GM18858 (cell line): ENCODE data around the gene YIF1A.
"Not testable (repeated sequence)": the region's sequence is repeated elsewhere in the genome, so short reads cannot be mapped to it uniquely, and the experiment has no call there.

Source experiments
- ATAC-seq: cut with Tn5 transposase; IDR thresholded peaks from one replicate; pipeline ENCODE4 v1.9.1; 2021; ENCODE audit not compliant: unreplicated experiment

YIF1A gene

DNA sequence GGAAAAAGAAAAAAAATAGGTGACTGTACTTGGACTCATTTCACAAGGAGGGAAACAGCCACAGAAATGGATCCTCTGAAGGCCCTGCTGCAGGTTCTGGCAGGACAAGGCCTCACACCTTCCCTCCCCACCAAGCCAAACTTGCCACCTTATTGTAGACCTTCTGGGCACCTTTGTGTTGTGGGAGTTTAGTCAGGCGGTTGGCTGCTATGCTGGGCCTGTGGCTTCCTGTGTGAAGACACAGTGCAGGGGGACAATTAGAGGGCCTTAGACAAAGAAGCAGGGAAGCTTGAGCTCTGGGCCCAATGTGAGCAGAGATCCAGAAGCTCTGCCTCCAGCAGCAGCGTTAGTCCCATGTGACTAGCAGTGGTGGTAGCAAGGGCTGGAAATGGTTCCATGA, 16.3 kb downstream of the YIF1A start:
- ATAC-seq = no peak

DNA sequence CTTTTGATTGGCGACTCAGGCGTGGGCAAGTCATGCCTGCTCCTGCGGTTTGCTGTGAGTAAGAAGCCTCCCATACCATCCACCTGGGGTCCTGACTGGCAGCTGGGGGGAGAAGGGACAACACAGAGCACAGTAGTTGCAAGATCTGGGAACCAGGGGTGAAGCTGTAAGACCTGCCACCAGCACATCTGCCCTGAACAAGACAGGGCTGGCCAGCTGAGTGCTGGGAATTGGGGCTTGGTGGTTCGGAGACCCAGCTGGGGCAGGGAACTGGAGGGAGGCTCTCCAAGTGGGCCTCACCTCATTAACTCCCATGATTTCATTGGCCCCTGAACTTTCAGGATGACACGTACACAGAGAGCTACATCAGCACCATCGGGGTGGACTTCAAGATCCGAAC, 17.1 kb downstream of the YIF1A start:
- ATAC-seq = no peak

DNA sequence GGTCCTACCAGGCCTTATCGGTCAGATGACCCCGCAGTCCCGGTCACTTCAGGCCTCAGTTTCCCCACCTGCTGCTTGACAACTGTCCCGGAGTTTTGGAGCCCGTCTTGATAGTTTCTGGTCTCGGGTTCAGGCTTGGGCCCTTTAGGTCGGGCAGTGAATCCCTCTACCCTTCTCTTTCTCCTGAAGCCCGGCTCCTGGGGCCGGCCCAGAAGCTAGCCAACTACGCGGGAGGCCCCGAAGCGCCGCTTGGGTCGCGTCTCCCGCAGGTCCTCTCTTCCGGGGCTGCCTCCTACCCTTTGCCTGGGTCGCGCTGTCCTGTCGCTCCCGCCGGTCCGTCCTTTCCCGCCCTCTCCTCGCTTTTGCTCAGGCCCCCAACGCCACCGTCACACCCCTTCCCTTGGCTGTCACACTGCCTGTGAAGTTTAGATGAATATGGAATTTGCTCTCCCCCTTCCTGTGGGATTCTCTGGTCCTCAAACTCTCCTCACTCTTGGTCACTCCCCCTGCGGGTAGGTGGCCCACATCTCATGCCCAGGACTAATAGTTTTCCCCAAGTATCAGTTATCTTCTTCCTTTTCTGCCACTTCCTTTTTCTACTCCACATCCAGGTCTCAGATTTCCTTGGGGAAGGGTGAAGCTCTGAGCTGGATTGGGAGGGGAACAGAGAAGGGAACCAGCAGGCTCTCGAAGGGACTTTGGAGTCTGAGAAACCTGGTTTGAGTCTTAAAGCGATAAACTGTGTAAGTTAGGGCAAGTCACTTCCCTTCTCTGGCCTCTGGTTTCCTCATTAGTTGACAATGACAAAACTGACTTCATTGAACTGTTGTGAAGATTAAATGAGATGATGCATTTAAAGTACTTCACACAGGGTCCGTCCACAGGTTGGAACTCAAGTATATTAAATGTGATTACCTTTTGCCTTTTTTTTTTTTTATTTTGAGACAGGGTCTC, 19.7 kb downstream of the YIF1A start:
- no peak for ATAC-seq

GRCh38 chr11:66268244-66268951, 20.5 kb downstream of the YIF1A start, which contains the start of gene RAB1B:
RAB1B (plus strand) TSS chr11:66268639; CDS start chr11:66268680, 41 bp downstream.
- ATAC-seq = peak; percentile 81

- no peak for ATAC-seq
Measured at GRCh38 chr11:66267379-66268243, 21.3 kb downstream of the YIF1A start.

DNA sequence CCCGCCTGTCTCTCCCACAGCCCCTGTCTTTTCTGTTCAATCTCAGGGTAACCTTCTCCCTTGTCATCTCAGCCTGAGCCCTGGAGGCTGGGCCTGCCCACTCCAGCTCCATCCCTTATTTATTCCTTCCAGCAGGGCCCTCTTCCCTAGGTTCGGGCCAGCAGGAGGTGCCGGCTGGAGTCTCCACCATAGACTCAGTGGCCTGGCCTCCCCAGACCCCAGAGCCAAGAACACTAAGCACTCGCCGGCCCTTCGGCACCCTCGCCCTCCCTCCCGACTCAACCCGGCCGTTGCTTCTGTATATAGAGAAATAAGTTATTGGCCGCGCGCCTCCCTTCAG, 21.9 kb downstream of the YIF1A start:
- no peak for ATAC-seq

- no peak for ATAC-seq
Measured at GRCh38 chr11:66266378-66267038, 22.4 kb downstream of the YIF1A start.

GRCh38 chr11:66265531-66266377, 23.2 kb downstream of the YIF1A start:
- ATAC-seq = no peak

GRCh38 chr11:66264914-66265313, 24.0 kb downstream of the YIF1A start:
- no peak for ATAC-seq

DNA sequence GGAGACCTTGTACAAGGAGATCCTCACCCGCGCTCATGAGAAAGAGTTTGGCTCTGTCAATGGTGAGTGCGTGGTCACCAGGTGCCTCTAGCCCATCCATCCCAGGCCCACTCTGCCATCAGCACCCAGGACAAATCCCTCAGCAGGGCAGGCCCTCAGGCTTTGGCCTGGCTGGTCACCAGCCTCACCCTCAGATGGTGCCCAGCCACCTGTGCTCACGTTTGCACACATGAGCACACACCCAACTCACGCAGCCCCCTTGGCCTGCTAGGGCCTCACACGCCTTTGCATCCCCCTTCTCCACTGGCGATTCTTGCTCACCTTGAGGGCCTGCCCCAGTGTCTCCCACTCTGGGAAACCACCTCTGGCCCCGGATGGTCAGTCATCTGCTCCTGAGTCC, 24.6 kb downstream of the YIF1A start:
- no peak for ATAC-seq

- ATAC-seq = no peak
Measured at GRCh38 chr11:66263785-66264184, 25.2 kb downstream of the YIF1A start.

DNA sequence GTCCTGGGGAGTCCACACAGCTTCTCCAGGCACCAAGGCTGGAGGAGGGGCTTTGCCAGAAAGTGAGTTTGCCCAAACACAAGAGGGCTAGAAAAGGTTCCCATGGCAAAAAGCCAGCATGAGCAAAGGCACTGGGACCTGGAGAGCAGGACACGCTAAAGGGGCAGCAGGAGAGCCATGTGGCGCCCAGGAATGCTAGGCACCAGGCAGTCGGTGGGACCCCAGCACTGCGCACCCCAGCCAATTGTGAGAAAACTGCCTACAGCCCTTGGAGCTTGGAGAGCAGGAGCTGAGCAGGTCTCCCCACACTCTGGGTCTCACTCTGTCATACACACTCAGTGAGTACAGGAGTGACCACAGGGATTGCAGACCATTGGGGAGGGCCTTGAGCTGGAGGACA, 25.7 kb downstream of the YIF1A start:
- ATAC-seq = no peak

GRCh38 chr11:66262696-66263095, 26.2 kb downstream of the YIF1A start:
- ATAC-seq = no peak

DNA sequence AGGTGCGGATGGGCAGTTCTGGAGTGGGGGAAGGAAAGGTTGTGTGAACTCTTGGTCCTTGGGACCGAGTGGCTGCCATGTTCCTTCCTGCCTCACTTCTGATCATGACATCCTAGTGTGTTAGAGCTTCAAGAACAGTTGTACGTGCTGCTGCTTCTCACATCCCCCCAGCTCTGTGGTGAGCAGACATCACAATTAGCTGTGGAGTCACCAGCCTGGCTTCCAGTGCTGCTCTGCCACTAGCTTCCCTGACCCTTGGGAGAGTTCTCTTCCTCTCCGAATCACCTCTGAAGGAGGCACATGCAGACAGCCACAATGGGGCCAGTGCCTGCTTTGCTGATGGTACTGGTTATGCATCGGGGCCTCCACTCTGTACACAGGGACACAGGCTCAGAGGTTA, 26.8 kb downstream of the YIF1A start:
- ATAC-seq = no peak

GRCh38 chr11:66261578-66261977, 27.4 kb downstream of the YIF1A start:
- ATAC-seq = no peak

DNA sequence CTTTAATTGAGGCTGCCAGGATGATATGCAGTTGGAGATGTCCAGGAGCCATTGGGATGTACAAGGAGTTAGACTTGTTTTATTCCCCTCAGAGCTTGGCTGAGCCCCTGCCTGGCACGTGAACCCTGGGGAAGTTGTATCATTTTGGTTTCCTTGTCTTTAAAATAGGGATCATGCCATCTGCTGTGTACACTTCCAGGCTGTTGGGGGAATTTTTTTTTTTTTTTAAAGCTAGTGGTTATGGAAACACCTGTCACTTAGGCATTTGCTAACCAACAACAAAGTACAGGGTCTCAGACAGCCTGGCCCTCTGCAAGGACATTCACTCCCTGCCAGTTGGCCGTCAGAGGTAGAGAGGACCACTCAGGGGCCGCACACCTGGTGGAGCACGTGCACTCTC, 29.0 kb downstream of the YIF1A start:
- ATAC-seq = no peak

DNA sequence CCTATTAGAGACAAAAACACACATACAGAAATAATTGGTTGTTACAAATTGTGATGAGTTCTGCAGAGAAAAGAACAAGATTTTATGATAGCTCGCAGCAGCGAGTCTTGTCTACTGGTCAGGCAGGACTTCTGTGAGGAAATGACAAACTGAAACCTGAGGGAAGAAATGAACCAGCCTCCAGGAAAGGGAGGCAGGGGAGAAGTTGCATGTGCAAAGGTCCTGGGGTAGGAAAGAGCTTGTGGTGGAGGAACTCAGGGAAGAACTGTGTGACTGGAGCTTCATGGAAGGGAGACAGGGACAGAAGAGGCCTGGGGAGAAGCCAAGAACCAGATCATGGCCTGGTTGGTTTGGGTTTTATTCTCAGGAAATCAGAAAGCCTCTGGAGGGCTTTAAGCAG, 29.7 kb downstream of the YIF1A start:
- no peak for ATAC-seq

GRCh38 chr11:66258473-66258893, 30.5 kb downstream of the YIF1A start:
- peak; percentile 10 for ATAC-seq

GRCh38 chr11:66253081-66253480, 35.9 kb downstream of the YIF1A start:
- ATAC-seq = not testable (repeated sequence)

GRCh38 chr11:66251809-66252208, 37.1 kb downstream of the YIF1A start:
- no peak for ATAC-seq
